CD14-positive monocyte (primary cell): Measurements from ENCODE around the gene ARL14EPL. TPM values are rescaled to one million over a fixed set of nuclear protein-coding genes. Genes with fewer than 3 reads are reported as not detected.

Experiments used
- DNase-seq, 3 donors: peaks; one replicate each; pipeline ENCODE4 v3.0.0-alpha.2; 2011 to 2022
- H2AFZ ChIP-seq: 2 replicates; pipeline ENCODE4 v1.6.0; 2012; ENCODE audit warnings: mild to moderate bottlenecking, low read depth, low read length, inconsistent platforms; ENCODE audit not compliant: insufficient read depth, poor library complexity, severe bottlenecking
- H3K27ac ChIP-seq, 2 donors: 1 replicate in 1 of 2; 2 replicates in 1 of 2; pipeline ENCODE4 v1.5.1; 2012 to 2013; ENCODE audit warnings: low read length in 2 of 2, control low read depth in 1 of 2, inconsistent platforms in 1 of 2, low read depth in 1 of 2, mild to moderate bottlenecking in 1 of 2
- H3K27me3 ChIP-seq, 2 donors: one replicate each; pipeline versions ENCODE4 v1.6.0 to v1.6.1; 2011 to 2013; ENCODE audit warnings: low read length in 2 of 2; ENCODE audit not compliant: control insufficient read depth in 2 of 2, insufficient read depth in 2 of 2
- H3K36me3 ChIP-seq, 2 donors: replicated peaks in 1 of 2; 1 replicate in 1 of 2; 2 replicates in 1 of 2; pipeline versions ENCODE4 v1.5.1 to v1.6.1; 2012 to 2013; ENCODE audit warnings: low read length in 2 of 2, control low read depth in 1 of 2, inconsistent platforms in 1 of 2, mild to moderate bottlenecking in 1 of 2; ENCODE audit not compliant: insufficient read depth in 2 of 2, control insufficient read depth in 1 of 2
- H3K4me1 ChIP-seq, 2 donors: 1 replicate in 1 of 2; 2 replicates in 1 of 2; pipeline versions ENCODE4 v1.5.1 to v1.6.1; 2012 to 2013; ENCODE audit warnings: low read length in 2 of 2, control low read depth in 1 of 2, inconsistent platforms in 1 of 2, mild to moderate bottlenecking in 1 of 2, moderate library complexity in 1 of 2; ENCODE audit not compliant: insufficient read depth in 2 of 2, control insufficient read depth in 1 of 2
- H3K4me2 ChIP-seq: replicated peaks from 2 replicates; pipeline ENCODE3; 2012; ENCODE audit warnings: low read length, moderate library complexity, mild to moderate bottlenecking; ENCODE audit not compliant: poor library complexity, severe bottlenecking; ENCODE audit errors: extremely low read depth
- H3K4me3 ChIP-seq, 3 experiments: fragments of 200-600 bp in 1 of 3; sonication (generic) in 1 of 3; replicated peaks in 1 of 3; 1 replicate in 2 of 3; 2 replicates in 1 of 3; pipeline ENCODE4 v1.5.1; 2011 to 2013; ENCODE audit warnings: low read length in 3 of 3, mild to moderate bottlenecking in 3 of 3, control low read depth in 2 of 3, low read depth in 2 of 3, inconsistent platforms in 1 of 3, moderate library complexity in 1 of 3
- H3K79me2 ChIP-seq: 2 replicates; pipeline ENCODE4 v1.6.0; 2012; ENCODE audit warnings: mild to moderate bottlenecking, control low read depth, inconsistent platforms, low read length, moderate library complexity; ENCODE audit not compliant: insufficient read depth
- H3K9ac ChIP-seq: 2 replicates; pipeline ENCODE4 v1.6.0; 2017; ENCODE audit warnings: low read length, mild to moderate bottlenecking; ENCODE audit not compliant: insufficient read depth, poor library complexity, severe bottlenecking
- H3K9me3 ChIP-seq, 2 donors: replicated peaks in 1 of 2; 1 replicate in 1 of 2; 2 replicates in 1 of 2; pipeline versions ENCODE4 v1.5.1 to v1.6.1; 2012 to 2013; ENCODE audit warnings: low read length in 2 of 2, control low read depth in 1 of 2; ENCODE audit not compliant: control insufficient read depth in 1 of 2, insufficient read depth in 1 of 2
- H4K20me1 ChIP-seq: 2 replicates; pipeline ENCODE4 v1.6.0; 2012; ENCODE audit warnings: mild to moderate bottlenecking, low read length, control low read depth, moderate library complexity; ENCODE audit not compliant: insufficient read depth
- H3K27ac Mint-ChIP-seq, 7 donors: one replicate each; pipeline ENCODE4 v1.8.0; 2020; ENCODE audit warnings: mild to moderate bottlenecking in 7 of 7, mixed read lengths in 7 of 7, moderate library complexity in 6 of 7, inconsistent platforms in 2 of 7
- H3K27me3 Mint-ChIP-seq, 3 donors: one replicate each; pipeline ENCODE4 v1.8.0; 2021 to 2022; ENCODE audit warnings: low read depth in 3 of 3, mild to moderate bottlenecking in 3 of 3, mixed read lengths in 3 of 3, moderate library complexity in 3 of 3, inconsistent platforms in 1 of 3
- H3K36me3 Mint-ChIP-seq, 2 donors: one replicate each; pipeline ENCODE4 v1.8.0; 2020; ENCODE audit warnings: mixed read lengths in 2 of 2, inconsistent platforms in 1 of 2, mild to moderate bottlenecking in 1 of 2
- H3K4me1 Mint-ChIP-seq: one replicate; pipeline ENCODE4 v1.8.0; 2020; ENCODE audit warnings: mild to moderate bottlenecking, mixed read lengths
- H3K4me3 Mint-ChIP-seq, 2 donors: one replicate each; pipeline ENCODE4 v1.8.0; 2020; ENCODE audit warnings: mild to moderate bottlenecking in 2 of 2, mixed read lengths in 2 of 2, moderate library complexity in 1 of 2
- H3K9me3 Mint-ChIP-seq, 7 donors: one replicate each; pipeline ENCODE4 v1.8.0; 2020 to 2022; ENCODE audit warnings: mixed read lengths in 7 of 7, mild to moderate bottlenecking in 6 of 7, moderate library complexity in 6 of 7, inconsistent platforms in 2 of 7
- CTCF ChIP-seq: fragments of 200-600 bp; IDR thresholded peaks from one replicate; pipeline ENCODE4 v1.8.0; 2022; ENCODE audit warnings: antibody characterized with exemption, mild to moderate bottlenecking
- WGBS: methylation state at CpG from one replicate; pipeline ENCODE4 v1.1.5; 2013; ENCODE audit warnings: missing lambda C conversion rate; ENCODE audit not compliant: insufficient coverage; 5-methylcytosine and 5-hydroxymethylcytosine counted together
- intact Hi-C, 2 donors: fragments of 100-400 bp; cut with micrococcal nuclease; formaldehyde crosslinking; loops; one replicate each; pipeline versions ENCODE4 v1.15.0 to v1.15.1; 2023
- polyA plus RNA-seq, 3 donors: library from polyadenylated mRNA; depleted of rRNA in 1 of 3; unstranded in 2 of 3; stranded (reverse) in 1 of 3; fragments of 300-500 nt in 2 of 3; fragments of >200 nt in 1 of 3; fragmentation: Illumina TruSeq in 2 of 3; gene quantifications; 1 replicate in 2 of 3; 2 replicates in 1 of 3; pipeline ENCODE4 v1.2.3, GENCODE V29; 2012 to 2021

The ARL14EPL gene
- polyA plus RNA-seq, 3 donors: 0.11 TPM; not detected in 2

GRCh38 chr5:116023619-116024018 is 8.7 kb upstream of the ARL14EPL start:
- Histone ChIP-seq H3K9me3 (no peaks in the 10 kb centered on the region), H3K9ac (no peak overlapping the region), H4K20me1 (no peaks in the 10 kb centered on the region), H2AFZ (no peak overlapping the region), H3K79me2 (no peaks in the 10 kb centered on the region), H3K27ac (no peak overlapping the region), H3K27me3 (no peaks in the 10 kb centered on the region), H3K4me3 (no peak overlapping the region), H3K4me1 (no peaks in the 10 kb centered on the region), H3K36me3 (no peaks in the 10 kb centered on the region), H3K4me2 (no peak overlapping the region)
- no peak overlapping the region for H3K27ac Mint-ChIP-seq
- H3K4me3 Mint-ChIP-seq: no peak overlapping the region
- TF ChIP-seq CTCF: no peak
- no peaks in the 10 kb centered on the region for H3K36me3 Mint-ChIP-seq
- H3K27me3 Mint-ChIP-seq: peaks cover 0 to 2% (median 2%) of the 10 kb centered on the region in 3 donors
- no peaks in the 10 kb centered on the region for H3K4me1 Mint-ChIP-seq
- no peak for DNase-seq
- intact Hi-C loops: no loop called here
- H3K9me3 Mint-ChIP-seq: peaks cover 0 to 2% (median 0%) of the 10 kb centered on the region in 7 donors

GRCh38 chr5:116025866-116026265 is 6.4 kb upstream of the ARL14EPL start:
- Histone ChIP-seq H4K20me1 (no peaks in the 10 kb centered on the region), H3K4me3 (no peak overlapping the region), H3K4me2 (no peak overlapping the region), H3K36me3 (no peaks in the 10 kb centered on the region), H3K4me1 (no peaks in the 10 kb centered on the region), H3K27me3 (no peaks in the 10 kb centered on the region), H3K27ac (no peak overlapping the region), H2AFZ (no peak overlapping the region), H3K9ac (no peak overlapping the region), H3K79me2 (no peaks in the 10 kb centered on the region), H3K9me3 (no peaks in the 10 kb centered on the region)
- DNase-seq: no peak
- WGBS: no CpG with 5 or more reads among the region's 1 CpG
- no peak for TF ChIP-seq CTCF
- H3K9me3 Mint-ChIP-seq: peaks cover 0 to 5% (median 0%) of the 10 kb centered on the region in 7 donors
- H3K4me1 Mint-ChIP-seq: no peaks in the 10 kb centered on the region
- H3K4me3 Mint-ChIP-seq: no peak overlapping the region
- H3K27me3 Mint-ChIP-seq: peaks cover 0 to 5% (median 0%) of the 10 kb centered on the region in 3 donors
- intact Hi-C loops: no loop called here
- no peaks in the 10 kb centered on the region for H3K36me3 Mint-ChIP-seq
- no peak overlapping the region for H3K27ac Mint-ChIP-seq
